ENCODE results near the gene RMND5B.

- TF ChIP-seq MAX (IDR thresholded peaks at IDR 0.05; ENCODE audit: low read depth) (no peak), EZH2phosphoT487 (IDR thresholded peaks at IDR 0.05; ENCODE audit: borderline replicate concordance, low read depth) (no peak), RXRA (IDR thresholded peaks at IDR 0.05; ENCODE audit: borderline replicate concordance, low read depth) (no peak)
Measured at GRCh38 chr5:178165581-178165980, 34.8 kb downstream of the RMND5B start.
